ENCODE results near the gene PATJ. TPM values are rescaled to one million over a fixed set of nuclear protein-coding genes. Genes with fewer than 3 reads are reported as not detected.
A peak's percentile ranks its signal among the peaks of the same experiment; 100 is the strongest.
"Not testable (repeated sequence)": the region's sequence is repeated elsewhere in the genome, so short reads cannot be mapped to it uniquely, and the experiment has no call there.

Gene PATJ
- total RNA-seq, 1 donor from 2014 or later = 6.0 TPM

DNA sequence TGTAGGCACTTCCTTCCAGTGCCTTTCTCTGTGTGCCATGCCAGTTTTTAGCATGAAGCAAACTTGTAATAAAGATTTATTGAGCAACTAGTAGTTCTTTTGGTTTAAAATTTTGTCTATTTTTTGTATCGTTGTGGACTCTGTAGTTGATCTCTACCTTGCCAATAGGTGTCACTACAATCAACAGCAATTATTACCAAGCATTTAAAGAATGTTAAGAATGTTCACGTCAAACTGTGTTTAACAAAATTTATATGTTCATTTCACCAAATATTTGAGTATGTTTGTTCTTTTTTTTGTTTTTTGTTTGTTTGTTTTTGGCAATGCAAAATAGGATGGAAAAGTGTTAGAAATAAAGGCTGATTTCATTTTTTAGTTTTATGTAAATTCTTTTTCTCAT lies 208.1 kb downstream of the PATJ start:
- peak; percentile 8 to 55 for DNase-seq (ENCODE audit: low read depth in 2 of 2)

GRCh38 chr1:61951731-61952580 lies 209.7 kb downstream of the PATJ start:
- DNase-seq (ENCODE audit: low read depth in 2 of 2) = no peak

GRCh38 chr1:61952675-61953074 lies 210.4 kb downstream of the PATJ start:
- DNase-seq (ENCODE audit: low read depth in 2 of 2) = no peak

GRCh38 chr1:61953076-61953789 lies 211.0 kb downstream of the PATJ start:
- DNase-seq (ENCODE audit: low read depth in 2 of 2) = no peak

DNA sequence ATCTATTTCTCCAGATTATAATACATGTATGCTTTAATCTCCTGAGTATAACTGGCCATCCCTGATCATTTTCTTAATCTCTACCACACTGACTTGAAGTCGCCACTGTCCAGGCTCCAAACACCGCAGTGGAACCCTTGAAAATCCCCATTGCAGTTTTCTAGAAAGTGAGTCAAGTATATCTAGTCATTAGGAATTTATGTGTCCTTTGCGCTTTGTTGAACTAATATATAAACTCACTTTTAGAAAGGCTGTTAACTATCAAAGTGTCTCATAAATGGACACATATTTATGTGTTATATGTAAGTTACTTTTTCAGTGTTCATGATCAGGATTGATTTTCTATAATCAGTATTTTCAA lies 211.5 kb downstream of the PATJ start:
- no peak for DNase-seq (ENCODE audit: low read depth in 2 of 2)

DNA sequence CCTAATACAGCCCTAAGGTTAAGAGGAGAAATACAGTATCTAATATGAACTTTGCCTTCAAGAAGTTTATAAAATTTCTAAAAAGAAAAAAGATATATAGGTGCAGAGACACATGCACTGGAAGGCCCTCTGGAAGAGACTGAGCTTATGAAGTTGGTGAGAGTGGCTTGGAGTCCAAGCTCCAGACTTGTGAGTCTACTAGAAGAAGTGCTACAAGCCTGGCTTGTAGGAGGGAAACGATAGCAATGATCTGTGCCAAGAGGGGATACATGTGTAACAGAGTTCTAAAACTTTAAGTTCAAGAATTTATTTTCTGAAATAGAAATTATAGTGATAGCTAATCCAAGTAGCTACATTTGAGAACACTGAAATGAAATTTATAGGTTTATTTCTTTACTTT lies 213.0 kb downstream of the PATJ start:
- no peak for DNase-seq (ENCODE audit: low read depth in 2 of 2)

DNA sequence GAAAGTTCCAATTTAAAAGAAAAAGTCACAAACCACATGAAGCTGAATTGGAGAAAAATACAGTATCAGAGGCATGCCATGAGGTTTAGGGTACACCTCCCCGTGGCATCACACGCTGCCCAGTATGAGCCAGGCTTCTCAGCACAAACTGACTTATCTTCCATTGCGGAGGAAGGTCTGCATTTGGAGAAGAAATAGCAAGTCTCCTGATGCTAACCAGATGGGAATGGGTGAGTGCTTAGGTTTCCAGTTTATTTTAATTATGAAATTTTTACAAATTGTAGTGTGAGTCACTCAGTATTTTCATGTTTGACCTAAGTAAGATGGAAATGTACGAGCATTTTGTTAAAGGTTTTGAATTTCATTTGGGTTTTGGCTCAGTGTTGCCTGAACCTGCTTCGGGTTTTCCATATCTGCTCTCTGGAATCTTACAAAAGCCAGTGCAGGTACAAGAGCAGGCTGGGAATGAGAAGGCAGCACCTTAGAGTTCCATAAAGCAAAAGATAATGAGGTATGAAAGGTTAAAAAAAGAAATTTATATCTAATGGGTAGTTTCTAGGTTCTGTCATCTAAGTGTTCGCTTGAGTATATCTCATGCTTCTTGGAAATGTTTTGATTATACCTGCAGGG lies 213.9 kb downstream of the PATJ start:
- DNase-seq (ENCODE audit: low read depth in 2 of 2) = no peak

DNA sequence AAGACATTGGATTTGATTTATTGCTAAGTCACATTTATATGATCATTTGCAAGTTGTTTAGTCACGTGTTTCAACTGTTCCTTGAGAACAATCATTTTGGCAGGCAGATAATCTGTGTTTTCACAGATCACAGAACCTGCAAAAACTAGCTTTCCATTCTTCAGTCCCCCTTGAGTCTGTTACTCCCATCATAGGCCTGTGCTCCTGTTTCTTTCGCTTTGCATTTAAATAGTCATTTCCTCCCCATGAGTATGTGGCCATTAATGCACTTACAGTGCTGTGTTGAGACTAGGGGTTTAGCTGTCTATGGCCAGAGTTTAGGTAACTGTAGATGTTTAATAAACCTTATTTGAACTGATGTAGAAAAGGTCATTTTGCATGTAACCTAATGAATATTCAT lies 214.5 kb downstream of the PATJ start:
- no peak for DNase-seq (ENCODE audit: low read depth in 2 of 2)

DNA sequence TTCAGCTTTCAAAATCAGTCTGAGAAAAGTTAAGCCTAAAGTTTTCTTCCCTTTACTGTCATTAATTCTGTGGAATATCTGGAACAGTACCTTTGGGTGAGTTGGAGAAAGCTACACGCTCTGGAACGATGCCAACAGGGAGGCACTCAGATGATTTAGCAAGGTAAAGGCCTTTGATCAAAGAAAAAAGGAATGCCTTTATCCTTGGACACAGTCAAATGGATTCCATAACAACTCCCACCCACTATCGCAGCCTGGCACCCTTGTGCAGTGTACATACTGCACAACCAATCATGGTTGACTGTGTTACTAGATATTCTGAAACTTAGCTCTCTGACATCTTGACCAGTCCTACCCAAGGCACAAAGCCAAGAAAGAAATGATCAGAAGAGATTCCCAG lies 218.7 kb downstream of the PATJ start:
- no peak for DNase-seq (ENCODE audit: low read depth in 2 of 2)

DNA sequence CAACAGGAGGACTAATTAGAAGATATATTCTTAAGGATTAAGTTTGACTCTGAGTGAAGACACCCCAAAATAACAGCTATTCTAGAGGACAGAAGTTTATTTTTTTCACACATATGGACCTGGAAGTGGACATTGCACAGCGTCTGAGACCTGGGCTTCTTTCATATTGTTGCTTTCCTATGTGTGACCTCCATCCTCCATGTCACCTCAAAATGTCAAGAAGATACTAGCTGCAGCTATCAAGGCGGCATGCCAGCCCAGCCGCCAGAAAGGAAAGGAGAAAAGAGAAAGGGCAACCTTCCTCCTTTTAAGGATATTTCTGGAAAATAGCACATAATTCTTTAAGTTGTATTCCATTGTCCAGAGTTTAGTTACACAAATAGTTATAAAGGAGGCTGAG lies 220.4 kb downstream of the PATJ start:
- DNase-seq (ENCODE audit: low read depth in 2 of 2) = no peak

DNA sequence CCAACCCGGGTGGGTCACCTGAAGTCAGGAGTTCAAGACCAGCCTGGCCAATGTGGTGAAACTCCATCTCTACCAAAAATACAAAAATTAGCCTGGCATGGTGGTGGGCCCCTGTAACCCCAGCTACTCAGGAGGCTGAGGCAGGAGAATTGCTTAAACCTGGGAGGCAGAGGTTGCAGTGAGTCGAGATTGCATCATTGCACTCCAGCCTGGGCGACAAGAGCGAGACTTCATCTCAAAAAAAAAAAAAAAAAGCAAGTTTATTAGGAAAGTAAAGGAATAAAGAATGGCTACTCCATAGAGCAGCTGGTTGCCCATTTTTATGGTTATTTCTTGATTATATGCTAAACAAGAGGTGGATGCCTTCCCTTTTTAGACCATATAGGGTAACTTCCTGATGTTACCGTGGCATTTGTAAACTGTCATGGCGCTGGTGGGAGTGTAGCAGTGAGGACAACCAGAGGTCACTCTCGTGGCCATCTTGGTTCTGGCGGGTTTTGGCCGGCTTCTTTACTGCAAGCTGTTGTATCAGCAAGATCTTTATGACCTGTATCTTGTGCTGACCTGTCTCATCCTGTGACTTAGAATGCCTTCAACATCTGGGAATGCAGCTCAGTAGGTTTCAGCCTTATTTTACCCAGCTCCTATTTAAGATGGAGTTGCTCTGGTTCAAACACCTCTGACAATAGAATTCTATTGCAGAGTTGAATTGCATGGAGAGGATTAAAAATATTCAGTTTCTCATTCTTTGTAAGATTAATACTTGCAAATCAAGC lies 224.4 kb downstream of the PATJ start:
- DNase-seq (ENCODE audit: low read depth in 2 of 2) = not testable (repeated sequence)

DNA sequence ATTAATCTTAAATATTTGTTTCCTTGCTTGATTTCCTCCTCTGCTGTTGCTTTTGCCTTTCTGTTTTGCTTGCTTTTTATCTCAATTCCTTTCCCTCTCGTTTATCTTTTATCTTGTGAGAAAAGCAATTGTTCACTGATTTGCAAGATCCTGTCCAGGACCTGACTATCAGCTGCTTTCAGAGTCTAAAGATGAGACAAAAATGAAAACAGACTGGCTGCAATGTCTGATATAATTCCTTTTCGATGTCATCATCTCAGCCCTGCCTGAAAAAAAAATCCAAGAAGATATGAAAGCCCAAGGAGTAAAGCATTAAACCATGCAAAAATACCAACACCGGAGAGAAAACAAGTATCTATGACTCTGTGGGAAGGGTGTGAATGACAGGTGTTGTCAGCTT lies 225.5 kb downstream of the PATJ start:
- no peak for DNase-seq (ENCODE audit: low read depth in 2 of 2)

GRCh38 chr1:61968869-61969268 lies 226.6 kb downstream of the PATJ start:
- no peak for DNase-seq (ENCODE audit: low read depth in 2 of 2)

DNA sequence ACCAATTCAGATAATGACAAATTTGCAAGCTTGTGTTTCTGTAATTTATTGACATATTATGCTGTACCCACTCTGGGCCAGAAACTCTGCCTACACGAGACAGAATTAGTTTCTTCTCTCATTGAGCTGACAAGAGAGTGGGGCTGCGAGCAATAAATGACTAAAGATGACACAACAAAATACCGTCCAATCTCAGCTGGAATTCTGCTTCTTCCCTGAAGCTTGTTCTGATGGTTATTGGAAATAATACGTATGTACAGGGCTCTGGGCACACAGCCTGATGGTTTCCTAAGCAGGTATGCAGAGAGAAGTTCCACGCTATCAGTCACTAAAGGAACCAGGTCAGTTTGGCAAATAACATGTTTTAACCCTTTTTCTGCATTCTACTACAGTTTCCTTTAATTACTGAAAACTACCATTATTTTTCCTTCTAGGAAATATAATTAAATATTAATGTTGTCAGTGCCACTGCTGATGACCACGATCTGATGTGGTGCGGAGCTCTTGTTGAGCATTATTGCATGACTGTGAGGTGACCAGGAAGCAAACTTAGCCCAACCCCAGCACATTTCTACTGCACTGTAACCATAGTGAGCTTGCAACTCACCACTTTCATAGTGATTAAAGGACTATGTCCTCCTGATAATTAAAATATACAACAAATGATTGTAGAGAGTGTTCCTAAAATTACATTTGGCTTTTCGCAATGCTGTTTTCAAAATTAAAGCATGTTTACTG lies 231.0 kb downstream of the PATJ start:
- no peak for DNase-seq (ENCODE audit: low read depth in 2 of 2)

DNA sequence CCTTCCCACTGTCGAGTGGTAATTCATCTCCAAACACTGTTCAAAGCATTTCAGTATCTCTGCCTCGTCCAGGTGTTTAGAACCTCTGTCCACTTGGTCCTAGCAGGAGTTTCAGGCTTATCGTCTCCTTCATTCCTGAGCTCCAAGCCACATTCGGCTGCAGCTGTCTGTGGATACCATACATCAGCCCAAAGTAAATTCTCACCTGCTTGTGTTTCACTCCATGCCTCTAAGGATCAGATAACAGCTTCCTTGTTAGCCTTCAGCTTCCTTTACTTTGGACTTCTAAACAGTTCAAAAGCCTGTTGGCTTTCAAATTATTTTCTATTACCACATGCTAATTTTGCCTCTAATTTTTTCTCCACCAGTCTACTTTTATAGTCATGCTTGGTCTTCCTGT lies 233.4 kb downstream of the PATJ start:
- DNase-seq (ENCODE audit: low read depth in 2 of 2) = no peak

GRCh38 chr1:61976566-61976965 lies 234.3 kb downstream of the PATJ start:
- no peak for DNase-seq (ENCODE audit: low read depth in 2 of 2)

DNA sequence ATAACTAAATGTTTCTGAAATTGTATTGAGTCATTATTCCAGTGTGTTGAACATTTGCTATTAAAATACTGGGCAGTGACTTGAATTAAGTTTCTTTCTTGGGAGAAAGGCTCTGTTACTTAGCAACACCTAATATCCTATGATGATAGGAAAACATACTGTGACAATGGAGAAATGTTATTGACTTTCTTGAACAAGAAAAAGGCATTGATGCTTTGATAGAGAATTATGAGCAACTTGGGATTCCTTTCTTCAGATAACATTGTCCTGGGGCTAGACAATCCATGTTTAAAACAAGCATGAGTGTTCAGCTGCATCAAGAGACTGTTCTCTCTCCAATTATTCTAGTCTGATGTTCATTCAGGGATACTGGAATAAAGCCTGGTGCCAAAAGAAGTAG lies 236.5 kb downstream of the PATJ start:
- no peak for DNase-seq (ENCODE audit: low read depth in 2 of 2)

GRCh38 chr1:61979729-61980128 lies 237.4 kb downstream of the PATJ start:
- DNase-seq (ENCODE audit: low read depth in 2 of 2) = no peak

GRCh38 chr1:61980561-61980960 lies 238.3 kb downstream of the PATJ start:
- DNase-seq (ENCODE audit: low read depth in 2 of 2) = no peak

GRCh38 chr1:61981870-61982660 lies 239.8 kb downstream of the PATJ start:
- DNase-seq (ENCODE audit: low read depth in 2 of 2) = no peak
